Fibroblast of villous mesenchyme (primary cell): Measurements from ENCODE around the gene ATRN. TPM values are rescaled to one million over a fixed set of nuclear protein-coding genes. Genes with fewer than 3 reads are reported as not detected.

Experiments used
- DNase-seq: peaks from one replicate; pipeline ENCODE4 v3.0.0-alpha.2; 2010; ENCODE audit warnings: low read depth
- H3K4me3 ChIP-seq: 2 replicates; pipeline ENCODE4 v1.5.1; 2011; ENCODE audit warnings: low read depth, mild to moderate bottlenecking, low read length
- CTCF ChIP-seq: IDR thresholded peaks from 2 replicates; pipeline ENCODE4 v1.5.1; 2012; ENCODE audit warnings: low read depth, mild to moderate bottlenecking, low read length; ENCODE audit not compliant: insufficient read depth
- total RNA-seq: library from RNA; depleted of rRNA; stranded (reverse); fragments of >200 nt; gene quantifications from 2 replicates; pipeline ENCODE4 v1.2.3, GENCODE V29; 2012

The ATRN gene
- total RNA-seq, 1 donor, result 39.3 TPM

- no peak for DNase-seq
- TF ChIP-seq CTCF, result no peak
- no peak overlapping the region for H3K4me3 ChIP-seq
Measured at GRCh38 chr20:3632311-3633004, 161.6 kb downstream of the ATRN start.

GRCh38 chr20:3633913-3634478 lies 163.2 kb downstream of the ATRN start:
- DNase-seq, result no peak

GRCh38 chr20:3635346-3635745 lies 164.5 kb downstream of the ATRN start:
- H3K4me3 ChIP-seq, result no peak overlapping the region
- TF ChIP-seq CTCF, result no peak
- no peak for DNase-seq

More at GRCh38 chr20:3633913-3634478, 163.2 kb downstream of the ATRN start:
- TF ChIP-seq CTCF, result no peak
- no peak overlapping the region for H3K4me3 ChIP-seq

- no peak overlapping the region for H3K4me3 ChIP-seq
- no peak for TF ChIP-seq CTCF
- DNase-seq, result no peak
Measured at GRCh38 chr20:3640259-3640658, 169.4 kb downstream of the ATRN start.

GRCh38 chr20:3645309-3646066 lies 174.7 kb downstream of the ATRN start:
- TF ChIP-seq CTCF, result no peak
- H3K4me3 ChIP-seq, result no peak overlapping the region
- no peak for DNase-seq

- DNase-seq, result no peak
- TF ChIP-seq CTCF, result no peak
- no peak overlapping the region for H3K4me3 ChIP-seq
Measured at GRCh38 chr20:3646067-3646440, 175.2 kb downstream of the ATRN start.
